Activated CD4-positive, alpha-beta memory T cell treated with anti-CD3 and anti-CD28 coated beads, Interleukin-2, amount 10 ng/mL, durations not matched to agents 7 days and 5 days (primary cell): ENCODE measurements around the gene SCYL3. TPM values are rescaled to one million over a fixed set of nuclear protein-coding genes. Genes with fewer than 3 reads are reported as not detected.
"Not testable (repeated sequence)": the region's sequence is repeated elsewhere in the genome, so short reads cannot be mapped to it uniquely, and the experiment has no call there.

ENCODE experiments used
- CTCF ChIA-PET: fragments of 350-600 bp; sonication (Branson Sonifier 250); formaldehyde crosslinking; loops from one replicate; lab custom pipeline; 2021; ENCODE audit warnings: antibody characterized with exemption, inconsistent platforms; lab: Charles Lee
- POLR2A ChIA-PET: fragments of 350-600 bp; sonication (Branson Sonifier 250); formaldehyde crosslinking; loops from one replicate; lab custom pipeline; 2021; ENCODE audit warnings: antibody characterized with exemption; lab: Charles Lee
- DNase-seq: peaks from one replicate; pipeline ENCODE4 v3.0.0-alpha.2; 2020
- H3K27ac Mint-ChIP-seq: one replicate; pipeline ENCODE4 v1.8.0; 2021; ENCODE audit warnings: mild to moderate bottlenecking, mixed read lengths
- H3K27me3 Mint-ChIP-seq: one replicate; pipeline ENCODE4 v1.8.0; 2021; ENCODE audit warnings: mixed read lengths
- H3K36me3 Mint-ChIP-seq: one replicate; pipeline ENCODE4 v1.8.0; 2021; ENCODE audit warnings: low read depth, mixed read lengths
- H3K4me1 Mint-ChIP-seq: one replicate; pipeline ENCODE4 v1.8.0; 2021; ENCODE audit warnings: mixed read lengths
- H3K4me3 Mint-ChIP-seq: one replicate; pipeline ENCODE4 v1.8.0; 2021; ENCODE audit warnings: mild to moderate bottlenecking, mixed read lengths
- H3K9me3 Mint-ChIP-seq: one replicate; pipeline ENCODE4 v1.8.0; 2021; ENCODE audit warnings: mixed read lengths
- total RNA-seq, 2 experiments: library from RNA; stranded (reverse); gene quantifications; one replicate each; pipeline ENCODE4 v1.2.3, GENCODE V29; 2021

The SCYL3 gene
- total RNA-seq, 2 experiments from 2014 or later, result 16.1 to 16.8 TPM

DNA sequence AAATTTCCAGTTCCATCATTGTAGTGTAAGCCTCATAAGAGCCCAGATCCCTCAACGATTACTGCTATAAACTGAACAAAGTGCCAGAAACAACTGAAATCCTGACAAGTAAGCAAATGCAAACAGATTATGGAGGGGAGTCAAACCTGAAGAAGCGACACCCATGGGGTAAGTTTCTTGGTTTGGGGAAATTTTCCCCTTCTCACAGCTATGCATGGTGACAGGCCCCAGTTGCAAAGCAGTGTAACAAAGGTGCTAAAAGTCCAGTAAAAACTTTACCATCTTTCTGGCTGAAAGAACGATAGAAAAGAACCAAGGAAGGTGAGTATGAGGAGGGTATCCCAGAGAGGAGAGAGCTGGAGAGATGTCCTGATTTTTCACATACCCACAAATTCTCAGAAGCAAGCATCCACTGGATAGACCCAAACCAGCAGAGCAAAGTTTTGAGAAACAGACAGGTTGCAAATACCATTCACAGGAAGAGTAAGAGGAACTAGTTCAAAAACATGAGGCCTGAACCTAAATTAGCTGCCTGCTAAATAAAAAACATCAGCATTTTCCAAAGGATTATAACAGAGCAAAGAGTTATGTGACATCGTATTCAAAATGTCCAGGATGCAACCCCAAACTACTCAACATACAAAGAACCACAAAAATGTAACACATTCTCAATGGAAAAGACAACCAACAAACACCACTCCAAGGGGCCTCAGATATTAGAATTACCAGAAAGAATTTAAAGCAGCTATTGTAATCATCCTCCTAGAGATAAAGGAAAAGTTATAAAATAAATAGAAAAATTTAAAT is 14.5 kb downstream of the SCYL3 start:
- ChIA-PET CTCF (no interaction called here), POLR2A (interaction anchor here (0.7 kb wide), 1 partner anchor 14 kb away, joined by 3 read pairs; the partner anchor contains the start of gene SCYL3)
- H3K27me3 Mint-ChIP-seq, result no peaks in the 10 kb centered on the region
- H3K4me1 Mint-ChIP-seq, result peaks cover 8% of the 10 kb centered on the region
- H3K4me3 Mint-ChIP-seq, result no peak overlapping the region
- no peak overlapping the region for H3K27ac Mint-ChIP-seq
- no peaks in the 10 kb centered on the region for H3K9me3 Mint-ChIP-seq
- H3K36me3 Mint-ChIP-seq, result peaks cover 61% of the 10 kb centered on the region
- DNase-seq, result no peak

- Mint-ChIP-seq H3K4me3 (no peak overlapping the region), H3K9me3 (no peaks in the 10 kb centered on the region), H3K27ac (no peak overlapping the region), H3K36me3 (peaks cover 69% of the 10 kb centered on the region), H3K4me1 (peaks cover 13% of the 10 kb centered on the region), H3K27me3 (no peaks in the 10 kb centered on the region)
- POLR2A ChIA-PET, result interaction anchor here (0.7 kb wide), 1 partner anchor 15 kb away, joined by 3 read pairs; the partner anchor contains the start of gene SCYL3
- CTCF ChIA-PET, result no interaction called here
- no peak for DNase-seq
These were observed 15.2 kb downstream of the SCYL3 start for GRCh38 chr1:169878498-169878897.

DNA sequence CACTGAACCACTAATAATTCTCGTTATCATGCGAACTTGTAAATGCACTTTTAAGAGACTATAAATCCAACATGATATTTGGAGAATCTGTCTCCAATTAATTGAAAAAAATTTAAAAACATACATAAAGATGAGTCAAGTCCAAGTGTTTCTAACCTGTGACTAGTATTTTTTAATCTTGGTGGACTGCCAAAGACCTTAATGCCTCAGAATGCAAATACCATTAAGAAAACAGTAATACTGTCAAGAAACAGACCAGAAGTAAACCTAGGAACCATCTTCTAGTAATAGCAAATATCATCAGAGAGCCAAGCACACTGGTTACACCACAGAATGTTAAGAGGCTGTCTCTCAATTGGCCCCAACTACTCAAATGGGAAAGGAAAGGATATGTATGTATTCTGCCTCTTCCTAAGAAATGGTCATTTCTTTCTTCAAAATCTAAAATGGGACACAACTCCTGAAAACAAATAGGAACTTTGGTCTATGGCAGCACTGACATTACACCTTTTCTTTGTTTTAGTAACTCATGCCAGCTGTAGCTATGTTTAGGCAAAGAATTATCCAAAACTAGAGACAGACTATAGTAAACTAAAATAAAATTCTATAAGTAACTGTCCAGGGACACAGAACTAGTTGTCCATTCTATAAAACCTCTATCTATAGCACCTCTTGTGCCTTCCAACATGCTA is 15.8 kb downstream of the SCYL3 start:
- Mint-ChIP-seq H3K9me3 (peaks cover 2% of the 10 kb centered on the region), H3K27ac (no peak overlapping the region), H3K4me1 (peaks cover 13% of the 10 kb centered on the region), H3K4me3 (no peak overlapping the region), H3K36me3 (peaks cover 69% of the 10 kb centered on the region), H3K27me3 (no peaks in the 10 kb centered on the region)
- DNase-seq, result no peak
- CTCF ChIA-PET, result no interaction called here
- POLR2A ChIA-PET, result no interaction called here

GRCh38 chr1:169874229-169874628 is 19.5 kb downstream of the SCYL3 start:
- peaks cover 8% of the 10 kb centered on the region for H3K9me3 Mint-ChIP-seq
- H3K27me3 Mint-ChIP-seq, result no peaks in the 10 kb centered on the region
- H3K4me3 Mint-ChIP-seq, result no peak overlapping the region
- no peak overlapping the region for H3K27ac Mint-ChIP-seq
- CTCF ChIA-PET, result no interaction called here
- DNase-seq, result no peak
- peaks cover 84% of the 10 kb centered on the region for H3K36me3 Mint-ChIP-seq
- POLR2A ChIA-PET, result no interaction called here
- peaks cover 7% of the 10 kb centered on the region for H3K4me1 Mint-ChIP-seq

DNA sequence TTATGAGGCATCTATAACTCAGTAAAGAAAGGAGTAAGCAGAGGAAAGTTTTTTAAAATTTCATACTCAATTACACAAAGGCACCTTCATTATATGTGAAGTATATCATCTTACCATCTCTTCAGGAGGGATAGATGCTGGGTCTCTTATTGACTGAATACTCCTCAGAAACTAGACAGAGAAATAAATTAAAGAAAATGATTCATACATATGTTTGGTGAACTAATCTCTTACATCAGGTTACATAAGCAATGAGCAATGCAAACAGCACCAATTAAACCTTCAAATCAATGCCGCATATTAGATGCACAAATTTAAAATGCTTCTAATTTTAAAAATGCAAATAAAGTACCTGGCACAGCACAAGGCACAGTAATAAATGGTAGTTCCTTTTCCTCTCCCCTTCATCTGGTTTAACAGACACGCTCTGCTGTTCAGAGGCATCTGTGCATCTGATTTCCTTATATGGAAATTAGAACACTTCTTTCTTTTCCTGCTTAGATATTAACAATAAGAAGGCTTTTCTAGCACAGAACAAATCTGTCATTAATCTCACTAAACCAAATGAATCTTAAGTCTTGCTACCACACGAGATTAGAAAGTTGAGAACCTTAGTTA is 20.0 kb downstream of the SCYL3 start:
- Mint-ChIP-seq H3K4me3 (no peak overlapping the region), H3K36me3 (peaks cover 84% of the 10 kb centered on the region), H3K4me1 (peaks cover 6% of the 10 kb centered on the region), H3K27me3 (no peaks in the 10 kb centered on the region), H3K27ac (no peak overlapping the region), H3K9me3 (peaks cover 8% of the 10 kb centered on the region)
- ChIA-PET CTCF (no interaction called here), POLR2A (no interaction called here)
- DNase-seq, result no peak

- Mint-ChIP-seq H3K4me1 (peaks cover 6% of the 10 kb centered on the region), H3K27ac (no peak overlapping the region), H3K27me3 (no peaks in the 10 kb centered on the region), H3K9me3 (peaks cover 8% of the 10 kb centered on the region), H3K36me3 (peaks cover 86% of the 10 kb centered on the region), H3K4me3 (no peak overlapping the region)
- POLR2A ChIA-PET, result no interaction called here
- CTCF ChIA-PET, result no interaction called here
- no peak for DNase-seq
These were observed 20.8 kb downstream of the SCYL3 start for GRCh38 chr1:169872906-169873305.

GRCh38 chr1:169871988-169872387 is 21.7 kb downstream of the SCYL3 start:
- H3K36me3 Mint-ChIP-seq, result peaks cover 89% of the 10 kb centered on the region
- DNase-seq, CTCF ChIA-PET, H3K4me3 Mint-ChIP-seq, H3K9me3 Mint-ChIP-seq, H3K4me1 Mint-ChIP-seq, POLR2A ChIA-PET, H3K27me3 Mint-ChIP-seq, H3K27ac Mint-ChIP-seq: not testable (repeated sequence)

- no peaks in the 10 kb centered on the region for H3K27me3 Mint-ChIP-seq
- CTCF ChIA-PET, result interaction anchor here (1.3 kb wide), 1 partner anchor 23 kb away, joined by 3 read pairs; no protein-coding TSS in a partner anchor
- H3K4me1 Mint-ChIP-seq, result peaks cover 6% of the 10 kb centered on the region
- H3K36me3 Mint-ChIP-seq, result peaks cover 91% of the 10 kb centered on the region
- DNase-seq, result no peak
- peaks cover 8% of the 10 kb centered on the region for H3K9me3 Mint-ChIP-seq
- POLR2A ChIA-PET, result interaction anchor here (0.8 to 1.9 kb wide), 3 partner anchors 10 to 23 kb away, joined by 3 to 6 read pairs (median 5); partner anchors contain the start of gene SCYL3
- H3K4me3 Mint-ChIP-seq, result no peak overlapping the region
- no peak overlapping the region for H3K27ac Mint-ChIP-seq
These were observed 24.3 kb downstream of the SCYL3 start for GRCh38 chr1:169869426-169869825.

DNA sequence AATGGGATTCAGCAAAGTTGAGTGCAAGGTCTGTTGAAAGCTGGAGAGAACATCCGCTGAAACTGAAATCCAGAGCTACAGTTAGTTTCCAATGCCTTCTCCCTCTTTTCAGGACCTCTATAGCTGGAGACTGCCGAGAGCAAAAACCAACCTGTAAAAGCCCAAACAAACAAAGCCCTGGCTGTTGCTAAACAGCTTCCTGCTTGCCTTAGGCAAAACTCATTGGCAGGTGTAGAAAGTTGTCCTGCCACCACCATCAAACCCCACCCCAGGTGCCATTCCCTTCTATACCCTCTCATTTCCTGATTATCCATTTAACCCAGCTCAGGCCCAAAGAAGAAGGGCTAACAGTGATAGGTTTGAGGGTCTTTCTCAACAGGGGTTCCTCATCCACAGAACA is 24.7 kb downstream of the SCYL3 start:
- Mint-ChIP-seq H3K4me1 (peaks cover 3% of the 10 kb centered on the region), H3K27me3 (no peaks in the 10 kb centered on the region), H3K9me3 (peaks cover 8% of the 10 kb centered on the region), H3K4me3 (no peak overlapping the region), H3K27ac (no peak overlapping the region), H3K36me3 (peaks cover 91% of the 10 kb centered on the region)
- DNase-seq, result no peak
- POLR2A ChIA-PET, result interaction anchor here (0.8 to 1.9 kb wide), 4 partner anchors 9 to 24 kb away, joined by 3 to 6 read pairs (median 4); partner anchors contain the start of gene SCYL3
- CTCF ChIA-PET, result interaction anchor here (1.3 kb wide), 1 partner anchor 23 kb away, joined by 3 read pairs; no protein-coding TSS in a partner anchor

GRCh38 chr1:169867012-169867675 is 26.6 kb downstream of the SCYL3 start:
- no peak overlapping the region for H3K4me3 Mint-ChIP-seq
- peaks cover 86% of the 10 kb centered on the region for H3K36me3 Mint-ChIP-seq
- CTCF ChIA-PET, result interaction anchor here (0.6 kb wide), 1 partner anchor 825 kb away, joined by 3 read pairs; no protein-coding TSS in a partner anchor
- POLR2A ChIA-PET, result no interaction called here
- no peaks in the 10 kb centered on the region for H3K4me1 Mint-ChIP-seq
- no peak overlapping the region for H3K27ac Mint-ChIP-seq
- no peaks in the 10 kb centered on the region for H3K9me3 Mint-ChIP-seq
- no peak for DNase-seq
- no peaks in the 10 kb centered on the region for H3K27me3 Mint-ChIP-seq

DNA sequence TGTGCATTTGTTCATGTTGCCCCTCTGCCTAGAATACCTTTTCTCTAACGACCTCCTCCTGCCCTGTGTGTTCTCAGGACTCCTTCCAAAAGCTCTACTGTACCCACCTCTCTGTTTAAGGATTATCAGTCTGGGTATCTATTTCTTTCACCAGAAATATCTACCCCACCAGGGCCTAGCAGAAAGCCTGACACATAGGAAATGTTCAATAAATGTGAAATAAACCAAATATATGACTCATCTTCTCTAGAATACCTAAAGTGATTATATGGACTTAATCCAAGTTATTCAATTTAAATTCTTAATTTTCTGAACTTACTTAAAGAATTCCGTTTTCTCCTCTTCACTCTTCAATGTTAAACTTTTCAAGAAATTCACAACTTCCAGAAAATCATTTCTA is 27.1 kb downstream of the SCYL3 start:
- no peaks in the 10 kb centered on the region for H3K9me3 Mint-ChIP-seq
- no peaks in the 10 kb centered on the region for H3K4me1 Mint-ChIP-seq
- H3K4me3 Mint-ChIP-seq, result no peak overlapping the region
- ChIA-PET POLR2A (no interaction called here), CTCF (no interaction called here)
- DNase-seq, result no peak
- no peak overlapping the region for H3K27ac Mint-ChIP-seq
- H3K36me3 Mint-ChIP-seq, result peaks cover 83% of the 10 kb centered on the region
- no peaks in the 10 kb centered on the region for H3K27me3 Mint-ChIP-seq

- not testable (repeated sequence) for H3K4me3 Mint-ChIP-seq, H3K27ac Mint-ChIP-seq, H3K27me3 Mint-ChIP-seq, H3K9me3 Mint-ChIP-seq, DNase-seq, H3K4me1 Mint-ChIP-seq
- H3K36me3 Mint-ChIP-seq, result peaks cover 80% of the 10 kb centered on the region
- POLR2A ChIA-PET, result interaction anchor here (0.9 to 2.4 kb wide), 3 partner anchors 12 to 29 kb away, joined by 3 to 6 read pairs (median 3); partner anchors contain the start of gene SCYL3
- CTCF ChIA-PET, result interaction anchor here (1.7 kb wide), 1 partner anchor 11 kb away, joined by 3 read pairs; no protein-coding TSS in a partner anchor
These were observed 29.2 kb downstream of the SCYL3 start for GRCh38 chr1:169864531-169864930.
